GM19328 (cell line): ENCODE results near the gene OBI1.

Experiments
- ATAC-seq: cut with Tn5 transposase; IDR thresholded peaks from one replicate; pipeline ENCODE4 v1.9.1; 2021; ENCODE audit warnings: mild to moderate bottlenecking, moderate library complexity; ENCODE audit not compliant: unreplicated experiment

Gene OBI1

GRCh38 chr13:78658630-78659449 lies at the start of gene OBI1:
TSS of gene OBI1 (minus strand) at chr13:78659155. CDS start at chr13:78659120, 35 bp downstream.
- peak; percentile 63 for ATAC-seq

GRCh38 chr13:78701383-78701782 lies 42.4 kb upstream of the OBI1 start:
- ATAC-seq = no peak

GRCh38 chr13:78700121-78700910 lies 41.4 kb upstream of the OBI1 start:
- ATAC-seq = no peak

GRCh38 chr13:78689011-78689410 lies 30.1 kb upstream of the OBI1 start:
- ATAC-seq = no peak

- ATAC-seq = no peak
Measured at GRCh38 chr13:78686461-78686860, 27.5 kb upstream of the OBI1 start.

GRCh38 chr13:78680576-78681350 lies 21.8 kb upstream of the OBI1 start:
- ATAC-seq = no peak

- no peak for ATAC-seq
Measured at GRCh38 chr13:78680115-78680561, 21.2 kb upstream of the OBI1 start.

- ATAC-seq = no peak
Measured at GRCh38 chr13:78679329-78679728, 20.4 kb upstream of the OBI1 start.

- ATAC-seq = no peak
Measured at GRCh38 chr13:78675112-78675511, 16.2 kb upstream of the OBI1 start.

- no peak for ATAC-seq
Measured at GRCh38 chr13:78674638-78675037, 15.7 kb upstream of the OBI1 start.

- no peak for ATAC-seq
Measured at GRCh38 chr13:78662467-78662866, 3.5 kb upstream of the OBI1 start.

- ATAC-seq = no peak
Measured at GRCh38 chr13:78660495-78660857, 1.5 kb upstream of the OBI1 start.

GRCh38 chr13:78659732-78660494 lies 958 bp upstream of the OBI1 start:
- ATAC-seq = peak; percentile 33

GRCh38 chr13:78659450-78659730 lies 435 bp upstream of the OBI1 start:
- no peak for ATAC-seq

GRCh38 chr13:78657699-78658629 lies 991 bp downstream of the OBI1 start:
- no peak for ATAC-seq

- ATAC-seq = no peak
Measured at GRCh38 chr13:78655906-78656305, 3.0 kb downstream of the OBI1 start.

GRCh38 chr13:78655007-78655406 lies 3.9 kb downstream of the OBI1 start:
- no peak for ATAC-seq

- no peak for ATAC-seq
Measured at GRCh38 chr13:78652651-78653050, 6.3 kb downstream of the OBI1 start.

GRCh38 chr13:78650717-78651083 lies 8.3 kb downstream of the OBI1 start:
- ATAC-seq = no peak
